ENCODE data around the gene TMC6. TPM values are rescaled to one million over a fixed set of nuclear protein-coding genes. Genes with fewer than 3 reads are reported as not detected.
A peak's percentile ranks its signal among the peaks of the same experiment; 100 is the strongest.

Gene TMC6
- total and polyA plus RNA-seq, 2 experiments from 2014 or later = 50.0 to 72.2 TPM

GRCh38 chr17:78108726-78109488 is 19.6 kb downstream of the TMC6 start:
- H3K27me3 Mint-ChIP-seq (ENCODE audit: insufficient read depth, low read depth, poor library complexity) = peaks cover 12% of the 10 kb centered on the region
- no peak overlapping the region for H2AFZ ChIP-seq
- peaks cover 25% of the 10 kb centered on the region for H3K36me3 Mint-ChIP-seq (ENCODE audit: low read depth)
- peaks cover 5% of the 10 kb centered on the region for H3K4me1 Mint-ChIP-seq
- H3K4me3 Mint-ChIP-seq = no peak overlapping the region
- no peaks in the 10 kb centered on the region; the same call in 2 of the 3 replicates for H3K9me3 Mint-ChIP-seq
- H3K27me3 ChIP-seq (ENCODE audit: insufficient read depth) = no peaks in the 10 kb centered on the region
- H3K27ac ChIP-seq (ENCODE audit: low read depth) = 0 out of 2 replicates have a peak overlapping the region, but pooled peaks have one; percentile 39
- peaks cover 11% of the 10 kb centered on the region for H3K4me1 ChIP-seq (ENCODE audit: insufficient read depth)
- no peaks in the 10 kb centered on the region for H3K9me2 ChIP-seq (ENCODE audit: insufficient read depth)
- no peak overlapping the region for H3K4me3 ChIP-seq
- DNase-seq (ENCODE audit: low spot score) (no peak), ATAC-seq (no peak)
- no peak overlapping the region for H3K27ac Mint-ChIP-seq
- TF ChIP-seq ZNF331 (CRISPR knock-in tag; IDR thresholded peaks at IDR 0.05; ENCODE audit: low read depth) (no peak), POLR2AphosphoS5 (IDR thresholded peaks at IDR 0.05; ENCODE audit: low read depth) (no peak), STAT1 (IDR thresholded peaks at IDR 0.05; ENCODE audit: unreplicated experiment) (no peak), CREB1 (CRISPR knock-in tag; IDR thresholded peaks at IDR 0.05; ENCODE audit: low read depth) (no peak), JUNB (IDR thresholded peaks at IDR 0.05; ENCODE audit: unreplicated experiment) (no peak), CTCF (conservative IDR thresholded peaks at IDR 0.05; ENCODE audit: low read depth in 2 of 2) (no peak), EZH2 (IDR thresholded peaks at IDR 0.05; ENCODE audit: low read depth, unreplicated experiment) (no peak), NANOG (IDR thresholded peaks at IDR 0.05; ENCODE audit: borderline replicate concordance) (no peak), EZH2phosphoT487 (IDR thresholded peaks at IDR 0.05; ENCODE audit: unreplicated experiment) (no peak)
- TF ChIP-seq, protein P1, sequence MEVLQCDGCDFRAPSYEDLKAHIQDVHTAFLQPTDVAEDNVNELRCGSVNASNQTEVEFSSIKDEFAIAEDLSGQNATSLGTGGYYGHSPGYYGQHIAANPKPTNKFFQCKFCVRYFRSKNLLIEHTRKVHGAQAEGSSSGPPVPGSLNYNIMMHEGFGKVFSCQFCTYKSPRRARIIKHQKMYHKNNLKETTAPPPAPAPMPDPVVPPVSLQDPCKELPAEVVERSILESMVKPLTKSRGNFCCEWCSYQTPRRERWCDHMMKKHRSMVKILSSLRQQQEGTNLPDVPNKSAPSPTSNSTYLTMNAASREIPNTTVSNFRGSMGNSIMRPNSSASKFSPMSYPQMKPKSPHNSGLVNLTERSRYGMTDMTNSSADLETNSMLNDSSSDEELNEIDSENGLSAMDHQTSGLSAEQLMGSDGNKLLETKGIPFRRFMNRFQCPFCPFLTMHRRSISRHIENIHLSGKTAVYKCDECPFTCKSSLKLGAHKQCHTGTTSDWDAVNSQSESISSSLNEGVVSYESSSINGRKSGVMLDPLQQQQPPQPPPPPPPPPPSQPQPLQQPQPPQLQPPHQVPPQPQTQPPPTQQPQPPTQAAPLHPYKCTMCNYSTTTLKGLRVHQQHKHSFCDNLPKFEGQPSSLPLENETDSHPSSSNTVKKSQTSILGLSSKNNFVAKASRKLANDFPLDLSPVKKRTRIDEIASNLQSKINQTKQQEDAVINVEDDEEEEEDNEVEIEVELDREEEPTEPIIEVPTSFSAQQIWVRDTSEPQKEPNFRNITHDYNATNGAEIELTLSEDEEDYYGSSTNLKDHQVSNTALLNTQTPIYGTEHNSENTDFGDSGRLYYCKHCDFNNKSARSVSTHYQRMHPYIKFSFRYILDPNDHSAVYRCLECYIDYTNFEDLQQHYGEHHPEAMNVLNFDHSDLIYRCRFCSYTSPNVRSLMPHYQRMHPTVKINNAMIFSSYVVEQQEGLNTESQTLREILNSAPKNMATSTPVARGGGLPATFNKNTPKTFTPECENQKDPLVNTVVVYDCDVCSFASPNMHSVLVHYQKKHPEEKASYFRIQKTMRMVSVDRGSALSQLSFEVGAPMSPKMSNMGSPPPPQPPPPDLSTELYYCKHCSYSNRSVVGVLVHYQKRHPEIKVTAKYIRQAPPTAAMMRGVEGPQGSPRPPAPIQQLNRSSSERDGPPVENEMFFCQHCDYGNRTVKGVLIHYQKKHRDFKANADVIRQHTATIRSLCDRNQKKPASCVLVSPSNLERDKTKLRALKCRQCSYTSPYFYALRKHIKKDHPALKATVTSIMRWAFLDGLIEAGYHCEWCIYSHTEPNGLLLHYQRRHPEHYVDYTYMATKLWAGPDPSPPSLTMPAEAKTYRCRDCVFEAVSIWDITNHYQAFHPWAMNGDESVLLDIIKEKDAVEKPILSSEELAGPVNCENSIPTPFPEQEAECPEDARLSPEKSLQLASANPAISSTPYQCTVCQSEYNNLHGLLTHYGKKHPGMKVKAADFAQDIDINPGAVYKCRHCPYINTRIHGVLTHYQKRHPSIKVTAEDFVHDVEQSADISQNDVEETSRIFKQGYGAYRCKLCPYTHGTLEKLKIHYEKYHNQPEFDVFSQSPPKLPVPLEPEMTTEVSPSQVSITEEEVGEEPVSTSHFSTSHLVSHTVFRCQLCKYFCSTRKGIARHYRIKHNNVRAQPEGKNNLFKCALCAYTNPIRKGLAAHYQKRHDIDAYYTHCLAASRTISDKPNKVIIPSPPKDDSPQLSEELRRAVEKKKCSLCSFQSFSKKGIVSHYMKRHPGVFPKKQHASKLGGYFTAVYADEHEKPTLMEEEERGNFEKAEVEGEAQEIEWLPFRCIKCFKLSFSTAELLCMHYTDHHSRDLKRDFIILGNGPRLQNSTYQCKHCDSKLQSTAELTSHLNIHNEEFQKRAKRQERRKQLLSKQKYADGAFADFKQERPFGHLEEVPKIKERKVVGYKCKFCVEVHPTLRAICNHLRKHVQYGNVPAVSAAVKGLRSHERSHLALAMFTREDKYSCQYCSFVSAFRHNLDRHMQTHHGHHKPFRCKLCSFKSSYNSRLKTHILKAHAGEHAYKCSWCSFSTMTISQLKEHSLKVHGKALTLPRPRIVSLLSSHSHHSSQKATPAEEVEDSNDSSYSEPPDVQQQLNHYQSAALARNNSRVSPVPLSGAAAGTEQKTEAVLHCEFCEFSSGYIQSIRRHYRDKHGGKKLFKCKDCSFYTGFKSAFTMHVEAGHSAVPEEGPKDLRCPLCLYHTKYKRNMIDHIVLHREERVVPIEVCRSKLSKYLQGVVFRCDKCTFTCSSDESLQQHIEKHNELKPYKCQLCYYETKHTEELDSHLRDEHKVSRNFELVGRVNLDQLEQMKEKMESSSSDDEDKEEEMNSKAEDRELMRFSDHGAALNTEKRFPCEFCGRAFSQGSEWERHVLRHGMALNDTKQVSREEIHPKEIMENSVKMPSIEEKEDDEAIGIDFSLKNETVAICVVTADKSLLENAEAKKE (CRISPR knock-in tag; IDR thresholded peaks at IDR 0.05) = no peak
- H4K20me1 ChIP-seq (replicated peaks; ENCODE audit: insufficient read depth) = no peaks in the 10 kb centered on the region; the same call in 1 of the 2 replicates
- no peaks in the 10 kb centered on the region for H3K79me2 ChIP-seq (replicated peaks; ENCODE audit: insufficient read depth)
- H3K36me3 ChIP-seq (ENCODE audit: insufficient read depth) = peaks cover 6% of the 10 kb centered on the region; the same call in 1 of the 2 replicates
- no peak overlapping the region for H3K4me2 ChIP-seq
- 0 out of 2 replicates have a peak, but pooled peaks cover 3% of the 10 kb centered on the region for H3F3A ChIP-seq (replicated peaks; ENCODE audit: low read depth)
